HepG2 (cell line): ENCODE data around the gene RAPGEF6. TPM values are rescaled to one million over a fixed set of nuclear protein-coding genes. Genes with fewer than 3 reads are reported as not detected.
A peak's percentile ranks its signal among the peaks of the same experiment; 100 is the strongest.

Experiments
- ARID3A ChIP-seq: IDR thresholded peaks from 2 replicates; pipeline ENCODE4 v1.6.1; 2012; ENCODE audit warnings: low read depth, low read length, improper control_type of control experiment
- FOXA3 ChIP-seq: IDR thresholded peaks from 2 replicates; pipeline ENCODE4 v1.6.1; 2016; ENCODE audit warnings: missing genetic modification reagents, missing compliant biosample characterization
- GATAD2A ChIP-seq: IDR thresholded peaks from 2 replicates; pipeline ENCODE4 v1.6.1; 2016
- IRF1 ChIP-seq: sonication (generic); formaldehyde crosslinking; IDR thresholded peaks from 2 replicates; pipeline ENCODE4 v1.4.0; 2020; ENCODE audit warnings: low read depth, mild to moderate bottlenecking, missing genetic modification reagents
- IRF9 ChIP-seq: sonication (generic); formaldehyde crosslinking; IDR thresholded peaks from 2 replicates; pipeline ENCODE4 v1.8.0; 2022; ENCODE audit warnings: missing genetic modification reagents, mild to moderate bottlenecking, borderline replicate concordance
- KAT8 ChIP-seq: IDR thresholded peaks from 2 replicates; pipeline ENCODE4 v1.6.1; 2016; ENCODE audit warnings: missing genetic modification reagents, missing compliant biosample characterization
- NKX3-1 ChIP-seq: sonication (generic); formaldehyde crosslinking; IDR thresholded peaks from 2 replicates; pipeline ENCODE4 v1.5.0; 2020; ENCODE audit warnings: missing genetic modification reagents
- PRDM10 ChIP-seq: sonication (generic); formaldehyde crosslinking; IDR thresholded peaks from 2 replicates; pipeline ENCODE4 v1.4.0; 2020; ENCODE audit warnings: low read depth, missing genetic modification reagents
- RXRB ChIP-seq: IDR thresholded peaks from 2 replicates; pipeline ENCODE4 v1.6.1; 2016; ENCODE audit warnings: borderline replicate concordance, missing genetic modification reagents, missing compliant biosample characterization
- TOE1 ChIP-seq: sonication (generic); formaldehyde crosslinking; IDR thresholded peaks from 2 replicates; pipeline ENCODE4 v1.4.0; 2020; ENCODE audit warnings: mild to moderate bottlenecking, missing genetic modification reagents
- ZBED4 ChIP-seq: sonication (generic); formaldehyde crosslinking; IDR thresholded peaks from 2 replicates; pipeline ENCODE4 v1.4.0; 2020; ENCODE audit warnings: missing genetic modification reagents, borderline replicate concordance
- ZNF350 ChIP-seq: sonication (generic); formaldehyde crosslinking; IDR thresholded peaks from 2 replicates; pipeline ENCODE4 v1.4.0; 2020; ENCODE audit warnings: mild to moderate bottlenecking, low read depth, missing genetic modification reagents, borderline replicate concordance
- ZNF597 ChIP-seq: sonication (generic); formaldehyde crosslinking; IDR thresholded peaks from 2 replicates; pipeline ENCODE4 v1.5.0; 2020; ENCODE audit warnings: missing genetic modification reagents
- ZNF709 ChIP-seq: sonication (generic); formaldehyde crosslinking; IDR thresholded peaks from 2 replicates; pipeline ENCODE4 v1.5.0; 2020; ENCODE audit warnings: mild to moderate bottlenecking, missing genetic modification reagents
- ZNF800 ChIP-seq: sonication (generic); formaldehyde crosslinking; IDR thresholded peaks from 2 replicates; pipeline ENCODE4 v1.4.0; 2020; ENCODE audit warnings: missing genetic modification reagents
- polyA plus RNA-seq, 8 experiments: library from polyadenylated mRNA; depleted of rRNA in 3 of 8; stranded (reverse) in 7 of 8; unstranded in 1 of 8; fragments of >200 nt; fragmentation: Illumina TruSeq in 4 of 8; extraction: Trizol in 4 of 8; gene quantifications; 2 replicates each; pipeline versions ENCODE4 v1.2.1 to v1.2.3, GENCODE V29; 2011 to 2016; ENCODE audit warnings: low read depth in 4 of 8, missing spikeins in 1 of 8, mixed read lengths in 1 of 8; ENCODE audit not compliant: insufficient read depth in 1 of 8
- total RNA-seq, 5 experiments: library from RNA; depleted of rRNA; stranded (reverse); fragments of >200 nt; fragmentation: Illumina TruSeq; extraction: Trizol; gene quantifications; 2 replicates each; pipeline ENCODE4 v1.2.3, GENCODE V29; 2016; ENCODE audit warnings: low read depth in 1 of 5

Gene RAPGEF6
- total and polyA plus RNA-seq, 2 of the 13 experiments (the other 11 are each of a cell fraction or from before 2014, with no cell fraction given), result 7.7 to 24.6 TPM

GRCh38 chr5:131684595-131684994 is 49.6 kb upstream of the RAPGEF6 start (continued):
- TF ChIP-seq ZNF800 (CRISPR knock-in tag) (no peak), GATAD2A (CRISPR knock-in tag) (peak; percentile 52), TOE1 (CRISPR knock-in tag) (no peak), PRDM10 (no peak), KAT8 (CRISPR knock-in tag) (peak; percentile 18; the same call in 1 of the 2 replicates), ARID3A (peak; percentile 76), FOXA3 (CRISPR knock-in tag) (peak; percentile 15; the same call in 1 of the 2 replicates), ZBED4 (CRISPR knock-in tag) (no peak), NKX3-1 (no peak), ZNF350 (CRISPR knock-in tag) (no peak), IRF1 (CRISPR knock-in tag) (no peak), ZNF709 (CRISPR knock-in tag) (no peak), RXRB (CRISPR knock-in tag) (0 out of 2 replicates have a peak, but pooled peaks have one; percentile 28), ZNF597 (no peak), IRF9 (CRISPR knock-in tag) (no peak)
